ENCODE data around the gene WDR4. TPM values are rescaled to one million over a fixed set of nuclear protein-coding genes. Genes with fewer than 3 reads are reported as not detected.

The WDR4 gene
- 21.3 to 33.4 TPM (median 30.7 TPM) in 5 replicates for total RNA-seq (2022; extraction: Qiagen RNA extraction; ENCODE audit: low read depth)

GRCh38 chr21:42878993-42879787 lies at the start of gene WDR4:
TSS of gene WDR4 (minus strand) at chr21:42879539. CDS start at chr21:42879495, 44 bp downstream.

GRCh38 chr21:42925114-42925926 lies 46.0 kb upstream of the WDR4 start, which contains the start of gene ERVH48-1:
TSS of gene ERVH48-1 (minus strand) at chr21:42925630. CDS start at chr21:42919006, 6,624 bp downstream.

GRCh38 chr21:42892931-42893755 lies 13.8 kb upstream of the WDR4 start, which contains the start of gene NDUFV3:
TSS of gene NDUFV3 (plus strand) at chr21:42893309. CDS start at chr21:42893334, 25 bp downstream.

Other genes starting within 250 kb of the WDR4 start
- gene PDE9A, start 225.9 kb downstream of the WDR4 start, total RNA-seq (2022; extraction: Qiagen RNA extraction; ENCODE audit: low read depth), result 1.1 to 1.7 TPM (median 1.2 TPM) in 5 replicates
- 20.0 to 27.8 TPM (median 20.5 TPM) in 5 replicates for gene NDUFV3, start 13.8 kb upstream of the WDR4 start, total RNA-seq (2022; extraction: Qiagen RNA extraction; ENCODE audit: low read depth)
- gene ERVH48-1, start 46.1 kb upstream of the WDR4 start, total RNA-seq (2022; extraction: Qiagen RNA extraction; ENCODE audit: low read depth), result not detected in 5 replicates
- 4.3 to 7.1 TPM (median 5.7 TPM) in 5 replicates for gene PKNOX1, start 95.0 kb upstream of the WDR4 start, total RNA-seq (2022; extraction: Qiagen RNA extraction; ENCODE audit: low read depth)
- 10.3 to 13.0 TPM (median 11.4 TPM) in 5 replicates for gene CBS, start 196.3 kb upstream of the WDR4 start, total RNA-seq (2022; extraction: Qiagen RNA extraction; ENCODE audit: low read depth)
- gene U2AF1, start 228.0 kb upstream of the WDR4 start, total RNA-seq (2022; extraction: Qiagen RNA extraction; ENCODE audit: low read depth), result 49.4 to 101 TPM (median 63.1 TPM) in 5 replicates

All from A549 treated with RU486 at 1 μM for 4 hours (cell line).